ENCODE measurements around the gene APOA1.

DNA sequence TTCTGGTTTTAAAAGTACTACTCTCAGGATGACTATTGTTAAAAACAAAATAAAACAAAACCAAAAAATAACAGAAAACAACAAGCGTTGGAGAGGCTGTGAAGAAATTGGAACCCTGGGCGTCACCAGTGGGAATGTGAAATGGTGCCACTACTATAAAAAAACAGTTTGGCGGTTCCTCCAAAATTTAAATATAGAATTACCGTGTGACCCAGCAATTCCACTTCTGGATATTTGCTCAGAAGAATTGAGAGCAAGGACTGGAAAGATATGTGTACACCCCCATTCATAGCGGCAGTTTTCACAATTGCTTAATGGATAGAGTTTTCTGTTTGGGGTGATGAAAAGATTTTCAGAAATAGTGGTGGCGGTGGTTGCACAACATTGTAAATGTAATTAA, 22.9 kb downstream of the APOA1 start:
- TF ChIP-seq, protein P1, sequence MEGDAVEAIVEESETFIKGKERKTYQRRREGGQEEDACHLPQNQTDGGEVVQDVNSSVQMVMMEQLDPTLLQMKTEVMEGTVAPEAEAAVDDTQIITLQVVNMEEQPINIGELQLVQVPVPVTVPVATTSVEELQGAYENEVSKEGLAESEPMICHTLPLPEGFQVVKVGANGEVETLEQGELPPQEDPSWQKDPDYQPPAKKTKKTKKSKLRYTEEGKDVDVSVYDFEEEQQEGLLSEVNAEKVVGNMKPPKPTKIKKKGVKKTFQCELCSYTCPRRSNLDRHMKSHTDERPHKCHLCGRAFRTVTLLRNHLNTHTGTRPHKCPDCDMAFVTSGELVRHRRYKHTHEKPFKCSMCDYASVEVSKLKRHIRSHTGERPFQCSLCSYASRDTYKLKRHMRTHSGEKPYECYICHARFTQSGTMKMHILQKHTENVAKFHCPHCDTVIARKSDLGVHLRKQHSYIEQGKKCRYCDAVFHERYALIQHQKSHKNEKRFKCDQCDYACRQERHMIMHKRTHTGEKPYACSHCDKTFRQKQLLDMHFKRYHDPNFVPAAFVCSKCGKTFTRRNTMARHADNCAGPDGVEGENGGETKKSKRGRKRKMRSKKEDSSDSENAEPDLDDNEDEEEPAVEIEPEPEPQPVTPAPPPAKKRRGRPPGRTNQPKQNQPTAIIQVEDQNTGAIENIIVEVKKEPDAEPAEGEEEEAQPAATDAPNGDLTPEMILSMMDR (IDR thresholded peaks at IDR 0.05) = no peak
- no peak for TF ChIP-seq POLR2A (IDR thresholded peaks at IDR 0.05)

All from gastroesophageal sphincter (tissue), 3 donors.